C4-2B (cell line): Measurements from ENCODE around the gene ZRSR2.

Source experiments
- H3K27ac ChIP-seq: fragments of 450-650 bp; 2 replicates; pipeline ENCODE4 v1.5.1; 2017
- CTCF ChIP-seq: fragments of 450-650 bp; conservative IDR thresholded peaks from 2 replicates; pipeline ENCODE4 v1.5.1; 2017; ENCODE audit warnings: mild to moderate bottlenecking
- ZFX ChIP-seq: fragments of 450-650 bp; IDR thresholded peaks from 2 replicates; pipeline ENCODE4 v1.6.1; 2017

Gene ZRSR2

DNA sequence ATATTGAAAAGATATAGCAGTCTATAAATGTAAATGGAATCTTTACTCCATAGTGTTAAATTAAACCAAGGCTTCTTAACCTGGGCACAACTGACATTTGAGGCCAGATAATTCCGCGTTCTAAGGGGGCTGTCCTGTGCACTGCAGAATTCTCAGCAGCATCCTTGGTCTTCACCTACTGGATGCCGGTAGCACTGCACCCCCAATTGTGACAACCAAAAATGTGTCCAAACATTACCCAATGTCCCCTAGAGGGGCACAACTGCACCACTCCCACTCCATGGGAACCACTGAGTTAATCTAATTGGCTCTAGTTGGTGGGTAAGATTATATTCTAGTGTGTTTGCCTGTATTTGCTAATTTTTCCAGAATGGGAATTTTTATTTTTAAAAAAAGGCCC, 47.7 kb downstream of the ZRSR2 start:
- TF ChIP-seq CTCF = peak; percentile 17; the same call in 1 of the 2 replicates
- TF ChIP-seq ZFX = no peak
- H3K27ac ChIP-seq = no peak overlapping the region

- no peak for TF ChIP-seq ZFX
- TF ChIP-seq CTCF = no peak
- no peak overlapping the region for H3K27ac ChIP-seq
Observed at GRCh38 chrX:15841853-15842516, 51.7 kb downstream of the ZRSR2 start.

- no peak overlapping the region for H3K27ac ChIP-seq
- TF ChIP-seq ZFX = no peak
- TF ChIP-seq CTCF = no peak
Observed at GRCh38 chrX:15843960-15844359, 53.7 kb downstream of the ZRSR2 start.

- no peak overlapping the region for H3K27ac ChIP-seq
- TF ChIP-seq CTCF (no peak), ZFX (no peak)
Observed at GRCh38 chrX:15848576-15848975, 58.3 kb downstream of the ZRSR2 start.

DNA sequence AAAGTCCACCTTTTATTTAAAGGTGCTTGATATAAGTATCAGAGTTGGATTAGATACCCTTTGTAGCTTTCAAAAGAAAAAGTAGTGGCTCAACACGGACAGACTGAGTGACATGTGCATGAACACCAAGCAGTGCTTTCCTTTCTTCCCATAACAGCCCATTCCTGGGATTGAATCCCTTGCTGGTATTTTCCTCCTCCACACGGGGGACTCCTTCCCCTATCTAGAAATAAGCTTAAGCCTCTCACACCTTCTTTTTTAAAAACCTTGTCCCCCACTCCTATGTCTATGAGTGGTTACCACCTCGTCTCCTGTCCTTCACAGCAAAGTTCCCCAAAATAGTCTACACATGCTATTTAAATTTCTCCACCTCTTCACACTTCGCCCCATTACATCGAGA, 59.3 kb downstream of the ZRSR2 start:
- TF ChIP-seq CTCF (peak; percentile 38), ZFX (no peak)
- H3K27ac ChIP-seq = no peak overlapping the region

DNA sequence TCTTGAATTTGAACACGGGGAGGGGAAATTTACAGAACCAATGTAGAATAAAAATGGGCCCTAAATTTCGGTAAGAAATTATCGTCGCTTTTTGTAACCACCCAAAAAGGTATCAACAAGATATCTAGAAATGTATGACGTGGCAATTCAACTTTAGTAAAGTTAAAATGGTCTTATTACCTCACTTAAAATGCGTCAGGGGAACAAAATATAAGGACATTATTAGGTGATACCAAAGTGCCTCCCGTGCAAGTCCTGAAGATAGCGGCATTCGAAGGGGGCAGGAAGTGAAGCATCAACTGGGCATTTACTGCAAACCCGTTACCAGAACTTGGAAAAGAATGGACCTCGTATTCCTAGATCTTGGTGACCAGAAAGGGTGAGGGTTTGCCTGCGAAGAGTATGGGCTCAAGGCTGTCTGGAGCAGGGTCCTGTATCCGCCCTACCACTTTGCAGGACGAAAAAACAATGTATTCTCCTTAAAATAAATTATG, 63.3 kb downstream of the ZRSR2 start:
- H3K27ac ChIP-seq = peak overlapping the region; percentile 88
- TF ChIP-seq ZFX (no peak), CTCF (no peak)

- TF ChIP-seq CTCF (peak; percentile 53), ZFX (no peak)
- H3K27ac ChIP-seq = peak overlapping the region; percentile 88
Observed at GRCh38 chrX:15854080-15854655, 63.9 kb downstream of the ZRSR2 start.
